ENCODE results near the gene FMO5.
"Not testable (repeated sequence)": the region's sequence is repeated elsewhere in the genome, so short reads cannot be mapped to it uniquely, and the experiment has no call there.

The FMO5 gene

DNA sequence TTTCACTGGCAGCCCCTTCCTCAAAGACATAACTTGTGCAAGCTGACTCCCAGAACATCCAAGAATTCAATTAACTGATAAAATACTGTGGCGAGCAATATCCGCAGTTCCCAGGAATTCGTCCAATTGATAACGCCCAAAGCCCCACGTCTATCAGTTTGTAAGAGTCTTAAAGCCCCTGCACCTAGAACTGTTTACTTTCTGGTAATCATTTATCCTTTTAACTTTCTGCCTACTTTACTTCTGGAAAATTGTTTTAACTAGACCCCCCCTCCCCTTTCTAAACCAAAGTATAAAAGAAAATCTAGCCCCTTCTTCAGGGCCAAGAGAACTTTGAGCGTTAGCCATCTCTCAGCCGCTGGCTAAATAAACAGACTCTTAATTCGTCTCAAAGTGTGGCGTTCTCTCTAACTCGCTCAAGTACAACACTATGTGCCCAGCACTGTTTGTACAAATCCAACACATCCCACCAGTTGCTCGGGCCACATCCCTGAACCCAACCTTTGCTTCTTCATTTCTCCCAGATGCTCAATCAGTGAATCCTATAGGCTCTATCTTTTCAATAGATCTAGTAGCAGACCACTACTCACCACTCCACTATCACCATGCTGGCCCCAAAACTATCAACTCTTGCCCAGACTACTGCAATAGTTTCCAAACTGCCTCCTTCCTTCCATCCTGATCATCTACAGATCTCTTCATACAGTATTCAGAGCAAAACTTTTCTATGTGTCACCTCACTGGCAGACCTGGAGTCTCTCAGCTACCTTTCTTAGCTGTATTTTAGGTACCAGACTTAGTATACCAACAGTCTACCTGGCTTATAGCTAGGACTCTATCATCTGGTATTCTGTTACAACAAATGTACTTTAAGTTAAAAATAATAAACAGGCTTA is 14.0 kb upstream of the FMO5 start:
- DNase-seq = no peak

GRCh38 chr1:147238053-147238902 is 13.1 kb upstream of the FMO5 start:
- DNase-seq = no peak

DNA sequence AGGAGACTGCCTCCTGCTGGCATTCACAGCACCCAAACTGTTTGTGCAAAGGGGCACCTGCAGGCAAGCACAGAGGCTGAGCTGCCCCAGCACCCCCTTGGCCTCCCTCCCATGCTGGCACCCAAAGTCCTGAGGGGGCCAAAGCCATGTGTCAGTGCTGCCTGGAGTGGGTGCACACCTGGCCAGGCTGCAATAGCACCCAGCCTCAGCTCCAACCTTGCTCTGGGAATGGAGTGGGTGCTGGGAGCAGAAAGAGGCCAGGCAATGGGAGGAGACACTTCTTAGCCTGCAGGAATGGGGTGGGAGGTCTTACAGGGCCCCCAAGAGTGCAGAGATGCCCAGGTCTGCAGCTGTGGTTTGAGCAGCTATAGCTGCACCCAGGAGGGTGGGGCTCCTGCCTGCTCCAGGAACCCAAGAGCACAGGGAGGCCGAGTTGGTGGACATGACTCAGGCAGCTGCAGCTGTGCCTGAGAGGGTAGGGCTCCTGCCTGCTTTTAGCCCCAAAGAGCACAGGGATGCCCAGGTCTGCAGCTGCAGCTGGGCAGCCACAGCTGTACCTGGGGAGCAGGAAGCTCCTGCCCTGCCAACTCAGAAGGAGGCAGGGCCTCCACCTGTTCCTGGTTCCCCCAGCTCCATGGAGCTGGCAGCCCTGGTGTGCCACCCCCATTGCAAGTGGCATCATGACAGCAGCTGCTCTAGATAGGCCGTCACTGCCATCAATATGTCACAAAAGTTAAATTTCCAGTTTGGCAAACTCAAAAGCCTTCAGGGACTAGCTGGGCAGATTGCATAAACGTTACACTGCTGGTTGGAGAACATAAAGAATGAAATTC is 12.0 kb upstream of the FMO5 start:
- DNase-seq = no peak

DNA sequence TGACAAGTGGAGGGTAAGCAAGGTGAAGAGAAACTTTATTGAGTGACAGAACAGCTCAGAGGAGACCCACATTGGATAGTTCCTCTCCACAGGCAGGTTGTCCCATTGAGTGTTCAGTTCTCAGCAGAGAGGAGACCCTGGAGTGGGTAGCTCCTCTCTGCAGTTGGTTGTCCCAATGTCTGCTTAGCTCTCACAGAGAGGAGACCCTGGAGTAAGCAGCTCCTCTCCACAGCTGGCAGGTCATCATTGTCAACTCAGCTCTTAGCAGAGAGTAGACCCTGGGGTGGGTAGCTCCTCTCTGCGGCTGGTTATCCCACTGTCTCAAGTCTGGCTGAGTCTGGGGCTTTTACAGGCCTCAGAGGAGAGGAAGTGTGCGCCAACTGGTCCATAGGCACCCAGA is 11.3 kb upstream of the FMO5 start:
- no peak for DNase-seq

- DNase-seq = no peak
Observed at GRCh38 chr1:147235822-147236221, 10.7 kb upstream of the FMO5 start.

- not testable (repeated sequence) for DNase-seq
Observed at GRCh38 chr1:147233903-147234302, 8.8 kb upstream of the FMO5 start.

GRCh38 chr1:147231032-147231431 is 5.9 kb upstream of the FMO5 start:
- not testable (repeated sequence) for DNase-seq

- DNase-seq = no peak
Observed at GRCh38 chr1:147223740-147224615, 1.2 kb downstream of the FMO5 start.

GRCh38 chr1:147218606-147219005 is 6.5 kb downstream of the FMO5 start:
- no peak for DNase-seq

DNA sequence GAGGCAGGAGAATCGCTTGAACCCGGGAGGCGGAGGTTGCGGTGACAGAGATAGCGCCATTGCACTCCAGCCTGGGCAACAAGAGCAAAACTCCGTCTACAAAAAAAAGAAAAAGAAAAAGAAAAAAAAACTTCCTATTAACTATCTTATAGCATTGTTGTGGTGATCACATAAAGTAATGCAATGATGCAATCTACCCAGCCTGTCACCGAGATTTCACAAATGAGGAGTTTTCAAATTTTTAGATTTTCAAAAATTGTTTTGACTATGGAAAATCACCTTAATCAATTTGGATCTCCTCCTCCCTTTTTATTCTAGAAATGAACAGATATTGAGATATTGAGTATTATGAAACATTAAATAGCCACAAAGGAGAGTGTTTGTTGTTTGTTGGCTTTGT is 8.0 kb downstream of the FMO5 start:
- DNase-seq = no peak

DNA sequence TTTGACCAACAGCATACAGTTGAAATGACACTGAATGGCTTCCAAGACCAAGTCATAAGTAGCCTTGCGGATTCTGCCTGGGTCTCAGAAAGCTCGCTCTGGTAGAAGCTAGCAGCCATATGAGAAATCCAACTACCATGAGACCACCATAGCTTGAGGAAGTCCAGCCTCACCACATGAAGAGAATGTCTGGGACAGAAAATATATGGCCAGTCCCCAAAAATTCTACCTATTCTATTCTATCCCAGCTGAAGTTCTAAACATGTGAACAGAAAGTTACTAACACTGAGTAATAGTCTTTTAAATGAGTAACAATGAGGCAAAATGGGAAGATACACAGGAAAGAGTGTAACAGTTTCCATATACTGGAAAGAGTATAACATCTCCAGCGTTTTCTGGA is 9.0 kb downstream of the FMO5 start:
- no peak for DNase-seq

DNA sequence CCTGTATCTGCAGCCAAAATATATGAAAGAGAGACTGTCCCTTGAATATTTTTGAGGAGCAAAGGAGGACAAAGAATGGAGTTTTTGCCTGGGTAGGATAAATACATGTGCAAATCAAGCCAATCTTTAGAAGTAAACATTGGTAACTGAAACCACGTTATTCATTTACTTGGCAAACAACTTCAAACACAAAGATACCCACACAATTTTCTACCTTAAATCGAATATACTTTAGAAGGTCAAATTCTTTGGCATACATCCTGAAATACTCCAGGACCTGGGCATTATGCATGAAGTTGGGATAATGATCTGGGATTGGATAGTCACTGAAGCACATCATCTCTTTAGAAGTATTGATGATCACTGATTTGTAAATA is 9.6 kb downstream of the FMO5 start:
- DNase-seq = no peak

GRCh38 chr1:147214842-147215539 is 10.1 kb downstream of the FMO5 start:
- no peak for DNase-seq

- no peak for DNase-seq
Observed at GRCh38 chr1:147214325-147214724, 10.8 kb downstream of the FMO5 start.

DNA sequence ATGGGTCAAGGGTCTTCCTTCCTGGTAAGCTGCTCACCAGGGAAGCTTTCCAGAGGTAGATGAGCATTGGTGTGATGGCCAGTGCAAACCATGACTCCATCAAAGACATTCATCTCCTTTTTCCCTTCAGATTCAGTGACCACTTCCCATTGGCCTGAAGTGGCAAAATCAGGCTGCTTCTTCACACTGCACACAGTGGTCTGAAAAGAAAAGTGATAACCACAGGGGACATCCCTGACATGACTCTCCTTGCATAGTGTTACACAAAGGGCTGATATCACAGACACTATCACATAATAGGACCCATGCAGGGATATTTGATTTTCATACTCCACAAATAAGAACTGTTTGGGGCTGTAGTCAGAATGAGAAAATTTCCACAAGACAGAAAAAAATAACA is 11.9 kb downstream of the FMO5 start:
- DNase-seq = no peak

DNA sequence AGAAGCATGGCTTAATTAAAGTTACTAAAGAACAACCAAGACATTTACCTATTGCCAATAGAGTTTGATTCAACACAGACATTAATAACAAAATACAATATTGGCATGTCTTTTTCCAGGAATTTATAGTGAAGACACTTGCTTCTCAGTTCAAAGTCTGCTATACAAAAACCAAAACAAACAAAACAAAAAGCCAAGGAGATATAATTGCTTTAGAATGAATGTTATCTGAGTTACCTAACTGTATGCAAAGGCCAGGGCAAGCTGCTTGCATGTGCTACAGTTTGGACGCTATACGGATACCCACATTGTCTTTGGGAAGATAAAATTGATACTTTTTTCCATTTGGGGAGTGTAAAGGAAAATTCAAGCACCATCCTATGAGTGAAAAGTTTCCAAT is 13.6 kb downstream of the FMO5 start:
- DNase-seq = no peak

DNA sequence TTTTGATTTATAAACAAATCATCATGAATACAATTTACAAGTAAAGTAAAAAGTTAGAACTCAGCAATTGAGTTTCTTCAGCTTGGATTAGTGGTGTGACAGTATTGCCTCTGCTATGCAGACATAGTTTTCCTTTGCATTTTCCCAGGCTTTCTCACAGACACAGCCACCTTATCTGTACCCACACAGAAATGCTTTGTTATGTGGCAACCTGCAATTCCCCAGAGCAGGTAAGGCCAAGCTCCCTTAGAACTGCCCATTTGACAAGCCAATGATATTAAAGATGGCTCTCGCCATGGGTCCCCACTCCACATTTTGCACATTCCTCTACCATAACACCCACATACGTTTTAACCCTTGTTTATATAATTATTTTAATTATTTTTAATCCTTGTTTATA is 14.2 kb downstream of the FMO5 start:
- DNase-seq = no peak

DNA sequence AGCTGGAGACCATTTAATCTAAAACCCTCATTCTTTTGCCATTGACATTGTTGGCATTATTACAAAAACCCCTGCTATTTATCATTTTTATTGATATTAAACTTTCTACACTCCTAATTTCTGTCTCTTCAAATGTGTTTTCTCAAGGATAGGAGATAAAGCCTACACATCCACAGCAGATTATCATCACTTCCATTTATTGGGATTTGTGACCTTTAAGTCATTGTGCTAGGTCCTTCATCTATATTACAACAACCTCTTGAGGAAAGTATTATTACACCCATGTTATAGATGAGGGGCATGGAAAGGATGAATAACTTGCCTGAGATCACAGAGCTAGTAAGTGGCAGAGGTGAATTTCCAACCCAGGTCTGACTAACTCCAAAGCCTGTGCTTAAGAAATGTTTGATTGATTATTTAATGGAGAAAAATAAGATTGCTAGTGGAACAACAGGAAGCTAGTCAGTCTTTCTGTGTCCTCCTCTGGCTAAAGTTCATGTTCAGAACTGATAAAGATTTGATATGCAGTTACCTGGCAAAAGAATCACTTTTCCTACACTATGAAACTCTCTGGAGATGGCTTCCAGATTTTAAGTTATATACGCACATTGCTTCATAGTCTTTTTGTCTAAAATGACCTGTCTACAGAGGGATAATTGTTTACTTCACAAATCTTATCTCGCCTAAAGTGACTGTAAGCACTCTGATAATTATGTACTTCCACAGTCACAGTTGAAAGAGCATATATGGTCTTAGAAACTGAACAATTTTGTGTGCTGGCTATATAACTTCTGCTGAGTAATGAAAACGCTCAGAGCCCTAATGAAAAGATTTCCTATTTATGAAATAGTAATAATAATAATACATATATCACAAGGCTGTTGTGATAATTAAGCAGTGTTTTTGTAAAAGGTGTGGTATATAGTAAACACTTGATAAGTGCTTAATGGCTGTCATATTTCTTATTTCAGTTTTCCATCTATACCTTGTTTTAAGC is 15.0 kb downstream of the FMO5 start:
- no peak for DNase-seq

GRCh38 chr1:147208619-147209018 is 16.5 kb downstream of the FMO5 start:
- DNase-seq = no peak

DNA sequence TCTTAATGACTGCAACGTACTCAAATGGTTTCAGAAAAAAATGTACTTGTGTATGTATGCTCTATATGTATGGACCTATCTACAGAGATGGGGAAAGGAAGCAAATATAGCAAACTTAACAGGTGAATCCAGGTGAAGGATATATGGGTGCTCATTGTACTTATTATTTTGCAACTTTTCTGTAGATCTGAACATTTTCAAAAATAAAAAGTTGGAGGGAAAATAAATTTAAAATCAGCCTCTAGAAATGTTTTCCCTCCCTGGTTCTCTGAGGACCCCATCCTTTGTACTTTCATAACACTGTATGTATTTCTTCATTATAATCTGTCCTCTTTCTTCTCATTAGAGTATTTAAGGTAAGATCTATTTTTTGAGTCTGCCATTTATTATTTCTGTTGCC is 17.9 kb downstream of the FMO5 start:
- no peak for DNase-seq

All from stimulated activated CD4-positive, alpha-beta T cell treated with anti-CD3 and anti-CD28 coated beads, Interleukin-2, amount 100 ng/mL, for 24 hours (primary cell).